Neural cell (in vitro differentiated cells): Measurements from ENCODE around the gene KCNQ1OT1. TPM values are rescaled to one million over a fixed set of nuclear protein-coding genes. Genes with fewer than 3 reads are reported as not detected.

ENCODE experiments used
- H2AFZ ChIP-seq: fragments of 200-600, 300-800 bp; sonication (generic), shearing (Covaris generic); 2 replicates; pipeline ENCODE4 v1.6.0; 2014; ENCODE audit warnings: low read depth, mild to moderate bottlenecking, antibody characterized with exemption, low read length, moderate library complexity
- H3F3A ChIP-seq: fragments of 200-600 bp; shearing (Covaris generic); 2 replicates; pipeline ENCODE4 v1.6.1; 2016; ENCODE audit warnings: mild to moderate bottlenecking, moderate library complexity, mixed read lengths, antibody characterized with exemption, low read length; ENCODE audit not compliant: insufficient read depth, poor library complexity, severe bottlenecking
- H3K27ac ChIP-seq: fragments of 200-600, 300-800 bp; sonication (generic), shearing (Covaris generic); 2 replicates; pipeline ENCODE4 v1.5.1; 2014; ENCODE audit warnings: mild to moderate bottlenecking, low read length, moderate library complexity
- H3K27me3 ChIP-seq: fragments of 300-800, 200-600 bp; sonication (generic), shearing (Covaris generic); 2 replicates; pipeline ENCODE4 v1.6.0; 2014; ENCODE audit warnings: mild to moderate bottlenecking, low read depth, low read length, moderate library complexity; ENCODE audit not compliant: insufficient read depth
- H3K36me3 ChIP-seq: fragments of 300-800, 200-600 bp; sonication (generic), shearing (Covaris generic); 2 replicates; pipeline ENCODE4 v1.5.1; 2014; ENCODE audit warnings: mild to moderate bottlenecking, antibody characterized with exemption, low read length, moderate library complexity; ENCODE audit not compliant: insufficient read depth
- H3K4me2 ChIP-seq: fragments of 300-800, 200-600 bp; sonication (generic), shearing (Covaris generic); 2 replicates; pipeline ENCODE4 v1.6.0; 2014; ENCODE audit warnings: mild to moderate bottlenecking, low read length
- H3K4me3 ChIP-seq: fragments of 300-800, 200-600 bp; sonication (generic), shearing (Covaris generic); 2 replicates; pipeline ENCODE4 v1.5.1; 2014; ENCODE audit warnings: mild to moderate bottlenecking, low read length, moderate library complexity
- H3K79me2 ChIP-seq: fragments of 200-600 bp; shearing (Covaris generic); replicated peaks from 2 replicates; pipeline ENCODE4 v1.6.0; 2014; ENCODE audit warnings: mild to moderate bottlenecking, low read length, moderate library complexity; ENCODE audit not compliant: insufficient read depth
- H3K9ac ChIP-seq: fragments of 300-800, 200-600 bp; sonication (generic), shearing (Covaris generic); 2 replicates; pipeline ENCODE4 v1.6.1; 2016; ENCODE audit warnings: mild to moderate bottlenecking, low read length, mixed read lengths
- H3K9me2 ChIP-seq: fragments of 200-600 bp; shearing (Covaris generic); 2 replicates; pipeline ENCODE4 v1.6.1; 2016; ENCODE audit warnings: mild to moderate bottlenecking, low read length, mixed read lengths; ENCODE audit not compliant: insufficient read depth
- H3K9me3 ChIP-seq: fragments of 200-600, 300-800 bp; sonication (generic), shearing (Covaris generic); 2 replicates; pipeline ENCODE4 v1.6.1; 2016; ENCODE audit warnings: mild to moderate bottlenecking, mixed run types, low read length, moderate library complexity, mixed read lengths
- H4K20me1 ChIP-seq: fragments of 200-600 bp; shearing (Covaris generic); 2 replicates; pipeline ENCODE4 v1.6.1; 2016; ENCODE audit warnings: mild to moderate bottlenecking, mixed run types; ENCODE audit not compliant: insufficient read depth
- CTCF ChIP-seq: fragments of 450-650 bp; IDR thresholded peaks from 2 replicates; pipeline ENCODE4 v1.5.1; 2014; ENCODE audit warnings: antibody characterized with exemption, mild to moderate bottlenecking, moderate library complexity; ENCODE audit not compliant: poor library complexity, severe bottlenecking
- EP300 ChIP-seq: fragments of 450-650 bp; conservative IDR thresholded peaks from 2 replicates; pipeline ENCODE4 v1.6.1; 2014; ENCODE audit warnings: antibody characterized with exemption, mild to moderate bottlenecking, moderate library complexity; ENCODE audit not compliant: poor library complexity, severe bottlenecking
- EZH2 ChIP-seq: fragments of 200-600, 300-800 bp; shearing (Covaris generic), sonication (generic); IDR thresholded peaks from 2 replicates; pipeline ENCODE4 v1.6.1; 2014; ENCODE audit warnings: antibody characterized with exemption, low read length, borderline replicate concordance, mild to moderate bottlenecking; ENCODE audit not compliant: insufficient read depth, poor library complexity, severe bottlenecking
- MXI1 ChIP-seq: fragments of 450-650 bp; conservative IDR thresholded peaks from 2 replicates; pipeline ENCODE4 v1.6.1; 2014; ENCODE audit warnings: antibody characterized with exemption, mild to moderate bottlenecking; ENCODE audit not compliant: poor library complexity, severe bottlenecking
- RAD21 ChIP-seq: fragments of 450-650 bp; conservative IDR thresholded peaks from 2 replicates; pipeline ENCODE4 v1.6.1; 2014; ENCODE audit warnings: antibody characterized with exemption, mild to moderate bottlenecking, moderate library complexity
- REST ChIP-seq: IDR thresholded peaks from 2 replicates; pipeline ENCODE4 v1.6.1; 2012; ENCODE audit warnings: borderline replicate concordance
- SMC3 ChIP-seq: fragments of 450-650 bp; conservative IDR thresholded peaks from 2 replicates; pipeline ENCODE4 v1.6.1; 2014; ENCODE audit warnings: antibody characterized with exemption, mild to moderate bottlenecking, moderate library complexity; ENCODE audit not compliant: poor library complexity
- TAF1 ChIP-seq: IDR thresholded peaks from 2 replicates; pipeline ENCODE4 v1.6.1; 2012; ENCODE audit warnings: low read depth
- polyA plus RNA-seq: library from polyadenylated mRNA; depleted of rRNA; stranded (reverse); fragments of >200 nt; gene quantifications from 2 replicates; pipeline ENCODE4 v1.2.3, GENCODE V29; 2014

The KCNQ1OT1 gene
- polyA plus RNA-seq, 1 donor from 2014 or later = 0.12 TPM

GRCh38 chr11:2739531-2740274 lies 39.9 kb upstream of the KCNQ1OT1 start:
- H3K4me3 ChIP-seq = no peak overlapping the region
- TF ChIP-seq REST (no peak), SMC3 (no peak), EP300 (no peak)
- H3K4me2 ChIP-seq = no peak overlapping the region
- H3K9me2 ChIP-seq = no peaks in the 10 kb centered on the region
- no peak overlapping the region for H2AFZ ChIP-seq
- H3K27ac ChIP-seq = no peak overlapping the region
- no peak overlapping the region for H3K9ac ChIP-seq
- H3K36me3 ChIP-seq = no peaks in the 10 kb centered on the region
- H3K79me2 ChIP-seq = no peaks in the 10 kb centered on the region
- H3F3A ChIP-seq = no peaks in the 10 kb centered on the region
- no peaks in the 10 kb centered on the region for H3K27me3 ChIP-seq
- no peaks in the 10 kb centered on the region for H4K20me1 ChIP-seq
- no peaks in the 10 kb centered on the region for H3K9me3 ChIP-seq

GRCh38 chr11:2738551-2739431 lies 39.0 kb upstream of the KCNQ1OT1 start:
- no peaks in the 10 kb centered on the region for H3K9me3 ChIP-seq
- H4K20me1 ChIP-seq = no peaks in the 10 kb centered on the region
- no peak overlapping the region for H3K4me3 ChIP-seq
- H3K9ac ChIP-seq = no peak overlapping the region
- no peaks in the 10 kb centered on the region for H3K79me2 ChIP-seq
- no peak overlapping the region for H2AFZ ChIP-seq
- no peaks in the 10 kb centered on the region for H3K36me3 ChIP-seq
- no peaks in the 10 kb centered on the region for H3K27me3 ChIP-seq
- no peak overlapping the region for H3K4me2 ChIP-seq
- no peaks in the 10 kb centered on the region for H3K9me2 ChIP-seq
- no peak overlapping the region for H3K27ac ChIP-seq
- no peaks in the 10 kb centered on the region for H3F3A ChIP-seq
- TF ChIP-seq CTCF (no peak), REST (no peak), MXI1 (no peak), EP300 (no peak), TAF1 (no peak), RAD21 (no peak), EZH2 (no peak)
